Epithelial cell of esophagus (primary cell): ENCODE data around the gene CACNB1.

Experiments
- DNase-seq: peaks from one replicate; pipeline ENCODE4 v3.0.0; 2010; ENCODE audit warnings: low read depth
- H3K4me3 ChIP-seq: 2 replicates; pipeline ENCODE4 v1.5.1; 2011; ENCODE audit warnings: mild to moderate bottlenecking, low read length, control low read depth
- CTCF ChIP-seq: IDR thresholded peaks from 2 replicates; pipeline ENCODE4 v1.5.1; 2011; ENCODE audit warnings: low read depth, mild to moderate bottlenecking, low read length, control low read depth, inconsistent platforms; ENCODE audit not compliant: insufficient read depth; ENCODE audit errors: missing control alignments

CACNB1 gene

GRCh38 chr17:39210093-39210434 is 12.6 kb upstream of the CACNB1 start:
- no peak for TF ChIP-seq CTCF
- H3K4me3 ChIP-seq, result peak overlapping the region; percentile 6
- DNase-seq, result no peak

DNA sequence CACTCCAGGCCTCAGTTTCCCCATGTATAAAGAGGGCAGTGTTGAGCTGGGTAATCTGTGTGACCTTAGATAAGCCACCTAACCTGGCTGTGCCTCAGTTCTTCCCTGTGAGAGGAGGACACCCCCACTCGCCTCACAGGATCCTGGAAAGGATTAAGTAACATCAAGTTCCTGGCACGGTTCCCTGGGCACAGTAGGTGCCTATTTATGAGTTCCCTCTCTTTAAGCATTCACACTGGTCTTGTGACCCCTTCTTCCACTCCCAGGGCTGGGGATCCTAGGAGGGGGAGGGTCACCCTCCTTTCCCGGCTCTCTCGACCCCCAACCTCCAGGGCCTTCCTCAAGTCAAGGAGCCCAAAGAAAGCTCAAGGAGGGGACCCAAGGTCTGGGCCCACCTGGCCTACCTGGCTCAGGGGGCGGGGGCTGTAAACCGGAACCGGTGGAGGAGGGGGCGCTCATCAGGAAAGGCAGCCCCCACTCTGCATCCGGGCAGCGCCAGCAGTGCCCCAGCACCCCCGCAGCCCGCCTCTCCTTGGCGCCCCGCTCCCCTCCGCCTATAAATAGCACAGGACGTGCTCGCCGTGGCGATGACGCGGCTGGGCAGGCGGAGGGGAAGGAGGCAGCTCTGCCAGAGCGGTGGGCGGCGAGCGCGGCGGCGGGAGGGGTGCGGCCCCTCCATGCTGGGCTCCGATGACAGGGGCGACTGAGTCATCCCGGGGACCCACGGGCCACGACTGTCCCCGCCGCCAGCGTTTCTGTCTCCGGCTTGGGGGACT is 12.0 kb upstream of the CACNB1 start:
- peak; percentile 57 for DNase-seq
- peak overlapping the region; percentile 6 for H3K4me3 ChIP-seq
- no peak for TF ChIP-seq CTCF

DNA sequence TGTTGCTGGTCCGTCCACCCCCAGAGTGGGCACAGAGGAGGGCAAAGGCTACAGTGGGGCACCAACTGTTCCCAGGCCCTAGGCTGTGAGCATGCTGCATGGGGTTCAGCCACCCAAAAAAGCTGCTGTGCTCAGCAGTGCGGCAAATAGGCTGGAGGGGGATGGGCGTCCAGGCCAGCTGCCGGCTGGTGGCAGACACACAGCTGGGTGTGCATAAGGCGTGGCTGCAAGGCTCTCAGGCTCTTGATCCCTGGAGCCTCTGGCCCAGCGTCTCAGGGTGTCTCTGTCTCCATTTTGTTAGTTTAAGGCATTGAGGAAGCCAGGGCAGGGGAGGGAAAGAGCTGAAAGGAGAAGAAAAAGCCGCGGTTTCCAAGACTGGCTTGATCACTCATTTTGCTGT is 11.4 kb upstream of the CACNB1 start:
- no peak for TF ChIP-seq CTCF
- no peak for DNase-seq
- no peak overlapping the region for H3K4me3 ChIP-seq

- no peak overlapping the region for H3K4me3 ChIP-seq
- DNase-seq, result no peak
- no peak for TF ChIP-seq CTCF
These were observed 10.7 kb upstream of the CACNB1 start for GRCh38 chr17:39208136-39208535.

DNA sequence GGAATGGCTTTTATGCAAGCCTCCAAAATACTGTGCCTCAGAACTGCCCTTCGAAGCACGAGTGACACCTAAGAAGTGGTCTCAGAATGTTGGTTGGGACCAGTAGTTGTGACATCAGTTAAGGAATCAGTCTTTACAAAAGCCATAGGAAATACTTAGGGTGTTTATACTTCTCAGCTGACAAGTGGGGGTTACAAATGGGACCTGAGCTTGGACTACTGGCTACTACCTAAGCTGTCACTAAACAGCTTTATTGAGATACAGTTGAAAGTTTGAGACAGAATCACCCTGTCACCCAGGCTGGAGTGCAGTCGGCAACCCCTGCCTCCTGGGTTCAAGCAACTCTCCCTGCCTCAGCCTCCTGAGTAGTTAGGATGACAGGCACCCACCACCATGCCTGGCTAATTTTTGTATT is 7.7 kb upstream of the CACNB1 start:
- TF ChIP-seq CTCF, result no peak
- DNase-seq, result no peak
- no peak overlapping the region for H3K4me3 ChIP-seq

GRCh38 chr17:39204245-39204644 is 6.8 kb upstream of the CACNB1 start:
- DNase-seq, result no peak
- no peak for TF ChIP-seq CTCF
- no peak overlapping the region for H3K4me3 ChIP-seq

- H3K4me3 ChIP-seq, result peak overlapping the region; percentile 99
- no peak for TF ChIP-seq CTCF
- no peak for DNase-seq
These were observed 3.6 kb upstream of the CACNB1 start for GRCh38 chr17:39200957-39201510.
